ENCODE measurements around the gene SRM. TPM values are rescaled to one million over a fixed set of nuclear protein-coding genes. Genes with fewer than 3 reads are reported as not detected.
A peak's percentile ranks its signal among the peaks of the same experiment; 100 is the strongest.

SRM gene
- total and polyA plus RNA-seq, 2 of the 13 experiments (the other 11 are each of a cell fraction or from before 2014, with no cell fraction given), result 27.9 to 31.8 TPM

DNA sequence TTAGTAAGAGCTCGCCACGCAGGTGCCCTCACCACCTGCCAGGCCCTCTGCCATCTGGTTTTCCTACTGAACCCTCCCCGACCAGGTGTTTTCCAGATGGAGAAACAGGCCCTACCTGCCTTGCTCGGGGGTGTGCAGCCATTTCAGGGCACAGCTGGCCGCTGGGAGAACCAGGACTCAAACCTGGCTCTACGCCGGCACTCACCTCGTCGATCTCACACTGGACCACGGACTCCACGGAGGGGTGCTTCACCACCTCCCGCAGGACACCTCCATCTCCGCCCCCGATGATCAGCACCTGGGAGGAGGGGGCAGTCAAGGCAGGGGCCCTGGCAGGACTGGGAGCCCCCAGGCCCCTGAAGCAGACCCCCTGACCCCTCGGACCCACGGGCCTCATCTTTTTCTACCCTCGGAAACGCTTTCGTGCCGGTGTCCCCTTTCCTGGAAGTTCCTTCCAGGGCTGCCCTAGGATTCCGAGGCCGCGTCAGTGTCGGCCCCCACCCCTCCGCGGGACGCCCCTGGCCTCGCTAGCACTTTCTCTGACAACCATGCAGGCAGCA lies 1.1 kb downstream of the SRM start (continued):
- TF ChIP-seq ZNF710 (CRISPR knock-in tag; IDR thresholded peaks at IDR 0.05; ENCODE audit: borderline replicate concordance) (no peak), HIVEP1 (CRISPR knock-in tag; IDR thresholded peaks at IDR 0.05) (no peak), NCOA2 (CRISPR knock-in tag; IDR thresholded peaks at IDR 0.05) (no peak), KMT2A (CRISPR knock-in tag; IDR thresholded peaks at IDR 0.05) (no peak), YEATS4 (CRISPR knock-in tag; IDR thresholded peaks at IDR 0.05; ENCODE audit: borderline replicate concordance) (no peak), NR3C1 (CRISPR knock-in tag; IDR thresholded peaks at IDR 0.05) (0 out of 2 replicates have a peak, but pooled peaks have one; percentile 58), ZNF672 (CRISPR knock-in tag; IDR thresholded peaks at IDR 0.05) (no peak), HNRNPL (IDR thresholded peaks at IDR 0.05; ENCODE audit: low read depth, low read length) (0 out of 2 replicates have a peak, but pooled peaks have one; percentile 20), SMAD1 (CRISPR knock-in tag; IDR thresholded peaks at IDR 0.05; ENCODE audit: borderline replicate concordance, low read depth) (no peak), ZNF780A (CRISPR knock-in tag; IDR thresholded peaks at IDR 0.05) (no peak), ZMYM3 (CRISPR knock-in tag; IDR thresholded peaks at IDR 0.05) (no peak), PBX3 (CRISPR knock-in tag; IDR thresholded peaks at IDR 0.05; ENCODE audit: borderline replicate concordance) (no peak), ZNF691 (CRISPR knock-in tag; IDR thresholded peaks at IDR 0.05; ENCODE audit: borderline replicate concordance, low read depth) (no peak), U2AF2 (IDR thresholded peaks at IDR 0.05; ENCODE audit: low read depth, low read length) (no peak), TMF1 (CRISPR knock-in tag; IDR thresholded peaks at IDR 0.05; ENCODE audit: low read depth) (0 out of 2 replicates have a peak, but pooled peaks have one; percentile 32), ZSCAN20 (CRISPR knock-in tag; IDR thresholded peaks at IDR 0.05; ENCODE audit: borderline replicate concordance) (no peak), MEIS1 (CRISPR knock-in tag; IDR thresholded peaks at IDR 0.05; ENCODE audit: borderline replicate concordance) (no peak), ZFP37 (CRISPR knock-in tag; IDR thresholded peaks at IDR 0.05; ENCODE audit: borderline replicate concordance) (no peak), HNRNPH1 (optimal IDR thresholded peaks at IDR 0.05; ENCODE audit: low read depth, low read length) (no peak), SMC3 (IDR thresholded peaks at IDR 0.05; ENCODE audit: low read length) (no peak), ZFP36L2 (CRISPR knock-in tag; IDR thresholded peaks at IDR 0.05) (no peak), ZNF333 (CRISPR knock-in tag; IDR thresholded peaks at IDR 0.05; ENCODE audit: borderline replicate concordance) (no peak), MYC (CRISPR knock-in tag; IDR thresholded peaks at IDR 0.05; ENCODE audit: borderline replicate concordance) (no peak), MTF1 (CRISPR knock-in tag; IDR thresholded peaks at IDR 0.05) (no peak), AGO1 (IDR thresholded peaks at IDR 0.05; ENCODE audit: low read depth, low read length, poor library complexity, severe bottlenecking) (peak; percentile 18), DMAP1 (CRISPR knock-in tag; IDR thresholded peaks at IDR 0.05) (no peak), KAT2B (IDR thresholded peaks at IDR 0.05; ENCODE audit: borderline replicate concordance, low read depth, low read length) (no peak)
- TF ChIP-seq, protein P1, sequence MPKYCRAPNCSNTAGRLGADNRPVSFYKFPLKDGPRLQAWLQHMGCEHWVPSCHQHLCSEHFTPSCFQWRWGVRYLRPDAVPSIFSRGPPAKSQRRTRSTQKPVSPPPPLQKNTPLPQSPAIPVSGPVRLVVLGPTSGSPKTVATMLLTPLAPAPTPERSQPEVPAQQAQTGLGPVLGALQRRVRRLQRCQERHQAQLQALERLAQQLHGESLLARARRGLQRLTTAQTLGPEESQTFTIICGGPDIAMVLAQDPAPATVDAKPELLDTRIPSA (CRISPR knock-in tag; IDR thresholded peaks at IDR 0.05; ENCODE audit: borderline replicate concordance), result no peak
